ENCODE data around the gene ACTR3C. TPM values are rescaled to one million over a fixed set of nuclear protein-coding genes. Genes with fewer than 3 reads are reported as not detected.
A peak's percentile ranks its signal among the peaks of the same experiment; 100 is the strongest.

Gene ACTR3C
- total and polyA plus RNA-seq, 8 donors, result 9.0 to 26.5 (median 17.2) TPM

- H3K36me3 ChIP-seq, result peaks cover 0 to 7% (median 0%) of the 10 kb centered on the region in 3 donors
- no peak for ATAC-seq
- intact Hi-C loops (cut with DNase I), result no loop called here
- no peak overlapping the region for H3K4me3 ChIP-seq
- WGBS, 2 donors, result 93 to 95% methylated on average over 10 of the region's 10 CpGs
- H3K9me3 ChIP-seq, result no peaks in the 10 kb centered on the region
- no peak for DNase-seq
- no peak for FAIRE-seq
- no peak for TF ChIP-seq CTCF (IDR thresholded peaks at IDR 0.05)
- H3K27me3 ChIP-seq, result no peaks in the 10 kb centered on the region
- peak overlapping the region in 3 of 4 donors; percentile 98 to 99 (median 98) for H3K27ac ChIP-seq
- peaks cover 11 to 28% (median 16%) of the 10 kb centered on the region in 3 donors for H3K4me1 ChIP-seq
Observed at GRCh38 chr7:150325110-150325611, 1.8 kb upstream of the ACTR3C start.

- TF ChIP-seq CTCF (IDR thresholded peaks at IDR 0.05), result no peak
- FAIRE-seq, result no peak
- intact Hi-C loops (cut with DNase I), result no loop called here
- WGBS, 2 donors, result 28 to 35% methylated on average over 12 of the region's 12 CpGs
- DNase-seq, result peak in 2 of 6 donors; percentile 40 to 65
- H3K4me1 ChIP-seq, result peaks cover 11 to 30% (median 17%) of the 10 kb centered on the region in 3 donors
- H3K36me3 ChIP-seq, result peaks cover 0 to 7% (median 0%) of the 10 kb centered on the region in 3 donors
- peak overlapping the region; percentile 98 to 99 (median 98) for H3K27ac ChIP-seq
- H3K27me3 ChIP-seq, result no peaks in the 10 kb centered on the region
- H3K4me3 ChIP-seq, result peak overlapping the region; percentile 64 to 82 (median 74)
- no peaks in the 10 kb centered on the region for H3K9me3 ChIP-seq
- peak in 3 of 4 donors; percentile 20 to 38 (median 26) for ATAC-seq
Observed at GRCh38 chr7:150324373-150324961, 1.1 kb upstream of the ACTR3C start.

GRCh38 chr7:150323682-150324372, 482 bp upstream of the ACTR3C start:
- no peak for DNase-seq
- H3K9me3 ChIP-seq, result no peaks in the 10 kb centered on the region
- 7 to 10% methylated on average over 16 of the region's 16 CpGs for WGBS, 2 donors

GRCh38 chr7:150322114-150322832, 1.1 kb downstream of the ACTR3C start:
- H3K27me3 ChIP-seq, result no peaks in the 10 kb centered on the region
- no peak for TF ChIP-seq CTCF (IDR thresholded peaks at IDR 0.05)
- ATAC-seq (peak; percentile 2 to 5 (median 3)), DNase-seq (peak in 2 of 6 donors; percentile 39 to 50), FAIRE-seq (no peak)
- peaks cover 0 to 4% (median 0%) of the 10 kb centered on the region in 3 donors for H3K36me3 ChIP-seq
- no peaks in the 10 kb centered on the region for H3K9me3 ChIP-seq
- H3K27ac ChIP-seq, result peak overlapping the region; percentile 98 to 99 (median 98)
- peak overlapping the region; percentile 64 to 82 (median 74) for H3K4me3 ChIP-seq
- WGBS, 2 donors, result 23 to 27% methylated on average over 4 of the region's 4 CpGs
- peaks cover 11 to 30% (median 17%) of the 10 kb centered on the region in 3 donors for H3K4me1 ChIP-seq
- intact Hi-C loops (cut with DNase I), result no loop called here

More at GRCh38 chr7:150323682-150324372, 482 bp upstream of the ACTR3C start:
- no peaks in the 10 kb centered on the region for H3K27me3 ChIP-seq
- ATAC-seq (peak in 2 of 4 donors; percentile 28 to 33), FAIRE-seq (no peak)
- H3K4me3 ChIP-seq, result peak overlapping the region; percentile 64 to 82 (median 74)
- H3K27ac ChIP-seq, result peak overlapping the region; percentile 98 to 99 (median 98)
- no peak for TF ChIP-seq CTCF (IDR thresholded peaks at IDR 0.05)
- intact Hi-C loops (cut with DNase I), result no loop called here
- H3K4me1 ChIP-seq, result peaks cover 11 to 30% (median 17%) of the 10 kb centered on the region in 3 donors
- peaks cover 0 to 7% (median 0%) of the 10 kb centered on the region in 3 donors for H3K36me3 ChIP-seq
